GM21367 (cell line): Measurements from ENCODE around the gene TMPRSS6.

Experiments used
- ATAC-seq: cut with Tn5 transposase; IDR thresholded peaks from one replicate; pipeline ENCODE4 v1.9.1; 2021; ENCODE audit not compliant: unreplicated experiment

The TMPRSS6 gene

GRCh38 chr22:37109242-37109917 lies at the start of gene TMPRSS6:
TSS of gene TMPRSS6 (minus strand) at chr22:37109713. CDS start at chr22:37103417, 6,296 bp downstream.
- ATAC-seq = no peak

DNA sequence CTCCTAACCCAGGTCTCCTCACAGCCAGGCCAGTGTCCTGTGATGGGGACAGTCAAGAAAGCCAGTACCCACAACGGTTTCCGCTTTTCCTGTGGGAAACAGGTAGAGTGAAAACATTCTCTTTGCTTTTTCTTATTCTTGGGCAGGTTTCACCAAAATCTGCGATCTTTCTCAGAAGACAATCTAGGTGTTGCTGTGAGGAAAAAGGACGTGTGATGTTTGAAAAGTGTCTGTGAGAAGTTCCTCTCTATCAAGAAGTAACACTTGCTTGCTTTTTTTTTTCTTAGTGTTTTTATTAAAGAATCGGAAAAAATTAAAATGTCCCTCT lies 49.4 kb upstream of the TMPRSS6 start:
- ATAC-seq = no peak

GRCh38 chr22:37157516-37158285 lies 48.2 kb upstream of the TMPRSS6 start:
- ATAC-seq = no peak

DNA sequence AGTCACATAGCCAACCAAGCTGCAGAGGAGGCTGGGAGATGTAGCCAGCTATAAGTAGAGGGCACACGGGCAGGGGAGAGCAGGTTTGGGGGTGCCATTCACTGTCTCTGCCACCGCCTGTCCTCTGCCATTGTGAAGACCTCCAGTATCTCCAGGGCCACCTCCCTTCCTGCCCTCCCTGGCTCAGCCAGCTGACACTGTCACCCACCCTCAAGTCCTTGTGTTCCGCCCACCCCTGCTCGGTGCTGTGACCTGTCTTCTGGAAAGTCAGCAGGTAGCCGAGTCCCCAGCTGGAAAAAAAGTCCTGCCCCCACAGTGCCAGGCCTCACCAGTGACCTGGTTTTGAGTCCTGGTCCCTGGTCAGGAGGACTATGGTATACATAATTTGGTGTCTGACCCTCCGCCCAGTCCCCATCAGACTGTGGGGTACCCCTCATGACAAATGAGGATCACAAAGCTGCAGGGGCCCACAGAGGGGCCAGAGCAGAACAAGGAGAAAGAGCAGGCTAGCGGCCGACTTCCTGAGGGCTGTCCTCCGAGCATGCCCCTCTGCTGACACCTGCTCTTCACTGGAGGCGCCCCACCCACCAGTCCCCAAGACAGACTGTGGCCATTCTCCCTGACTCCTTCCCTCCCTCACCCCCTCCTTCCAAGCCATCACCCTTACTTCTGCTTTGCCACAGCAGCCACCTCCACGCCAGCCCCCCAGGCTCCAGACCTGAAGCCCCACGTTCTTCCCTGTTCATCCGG lies 47.3 kb upstream of the TMPRSS6 start:
- no peak for ATAC-seq

GRCh38 chr22:37155971-37156370 lies 46.5 kb upstream of the TMPRSS6 start:
- no peak for ATAC-seq

DNA sequence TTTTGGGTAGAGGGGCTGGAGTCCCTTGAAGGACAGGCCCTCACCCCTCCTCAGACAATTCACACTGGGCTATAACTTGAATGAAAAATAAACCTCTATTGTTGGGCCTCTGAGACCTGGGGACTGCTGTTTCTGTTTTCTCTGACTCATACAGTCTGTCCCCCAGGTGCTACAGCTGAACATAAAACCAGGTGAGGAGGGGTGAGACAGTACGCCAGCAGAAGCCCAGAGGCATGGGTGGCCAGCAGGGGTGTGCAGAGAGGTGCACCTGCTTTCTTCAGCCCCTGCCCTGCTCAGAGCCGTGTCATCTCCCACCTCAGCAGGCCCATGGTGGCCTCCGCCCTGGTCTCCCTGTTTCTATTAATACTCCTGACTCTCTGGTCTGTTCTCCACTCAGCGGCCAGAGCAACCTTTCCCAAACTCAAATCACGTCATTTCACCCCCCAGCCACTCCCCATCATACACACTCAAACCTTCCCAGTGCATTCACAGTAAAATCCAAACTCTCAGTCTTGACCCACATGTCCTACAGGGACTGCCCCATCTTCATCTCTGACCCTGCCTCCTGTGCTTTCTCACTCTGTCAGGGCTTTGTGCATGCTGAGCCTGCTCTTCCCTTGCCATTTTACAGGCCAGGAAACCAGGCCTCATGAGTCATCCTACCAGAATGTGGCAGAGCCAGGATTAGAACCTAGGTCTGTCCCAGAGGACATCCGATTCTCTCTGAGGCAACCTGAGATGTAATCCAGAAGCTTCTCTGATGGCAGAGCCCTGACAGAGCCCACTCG lies 45.6 kb upstream of the TMPRSS6 start:
- ATAC-seq = no peak

DNA sequence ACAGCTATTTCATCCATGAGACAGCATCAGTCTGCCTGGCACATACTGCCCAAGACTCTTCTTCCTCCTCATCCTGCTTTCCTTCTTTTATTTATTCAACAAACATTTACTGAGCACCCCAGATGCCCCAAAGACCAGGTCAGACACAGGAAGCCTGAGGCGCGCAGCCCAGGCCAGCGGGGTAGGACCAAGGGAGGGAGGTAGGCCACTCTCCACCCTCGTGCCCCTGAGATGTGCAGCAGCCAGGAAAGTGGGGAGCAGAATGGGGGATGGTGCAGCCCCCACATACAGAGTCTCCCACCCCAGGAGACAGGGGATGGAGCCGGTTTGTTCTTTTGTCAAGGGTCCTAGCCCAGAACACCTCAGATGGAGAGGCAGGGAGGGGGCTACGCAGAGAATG lies 44.4 kb upstream of the TMPRSS6 start:
- no peak for ATAC-seq

DNA sequence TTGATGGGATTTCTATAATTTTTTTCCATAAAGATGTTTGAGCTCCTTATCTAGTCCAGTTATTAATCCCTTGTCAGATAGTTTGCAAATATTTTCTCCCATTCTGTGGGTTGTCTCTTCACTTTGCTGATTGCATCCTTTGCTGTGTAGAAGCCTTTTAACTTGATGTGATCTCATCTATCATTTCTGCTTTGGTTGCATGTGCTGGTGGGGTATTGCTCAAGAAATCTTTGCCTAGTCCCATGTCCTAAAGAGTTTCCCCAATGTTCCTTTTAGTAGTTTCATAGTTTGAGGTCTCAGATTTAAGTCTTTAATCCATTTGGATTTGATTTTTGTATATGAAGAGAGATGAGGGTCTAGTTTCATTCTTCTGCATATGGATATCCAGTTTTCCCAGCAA lies 41.9 kb upstream of the TMPRSS6 start:
- ATAC-seq = no peak

- ATAC-seq = no peak
Observed at GRCh38 chr22:37150701-37151100, 41.2 kb upstream of the TMPRSS6 start.

DNA sequence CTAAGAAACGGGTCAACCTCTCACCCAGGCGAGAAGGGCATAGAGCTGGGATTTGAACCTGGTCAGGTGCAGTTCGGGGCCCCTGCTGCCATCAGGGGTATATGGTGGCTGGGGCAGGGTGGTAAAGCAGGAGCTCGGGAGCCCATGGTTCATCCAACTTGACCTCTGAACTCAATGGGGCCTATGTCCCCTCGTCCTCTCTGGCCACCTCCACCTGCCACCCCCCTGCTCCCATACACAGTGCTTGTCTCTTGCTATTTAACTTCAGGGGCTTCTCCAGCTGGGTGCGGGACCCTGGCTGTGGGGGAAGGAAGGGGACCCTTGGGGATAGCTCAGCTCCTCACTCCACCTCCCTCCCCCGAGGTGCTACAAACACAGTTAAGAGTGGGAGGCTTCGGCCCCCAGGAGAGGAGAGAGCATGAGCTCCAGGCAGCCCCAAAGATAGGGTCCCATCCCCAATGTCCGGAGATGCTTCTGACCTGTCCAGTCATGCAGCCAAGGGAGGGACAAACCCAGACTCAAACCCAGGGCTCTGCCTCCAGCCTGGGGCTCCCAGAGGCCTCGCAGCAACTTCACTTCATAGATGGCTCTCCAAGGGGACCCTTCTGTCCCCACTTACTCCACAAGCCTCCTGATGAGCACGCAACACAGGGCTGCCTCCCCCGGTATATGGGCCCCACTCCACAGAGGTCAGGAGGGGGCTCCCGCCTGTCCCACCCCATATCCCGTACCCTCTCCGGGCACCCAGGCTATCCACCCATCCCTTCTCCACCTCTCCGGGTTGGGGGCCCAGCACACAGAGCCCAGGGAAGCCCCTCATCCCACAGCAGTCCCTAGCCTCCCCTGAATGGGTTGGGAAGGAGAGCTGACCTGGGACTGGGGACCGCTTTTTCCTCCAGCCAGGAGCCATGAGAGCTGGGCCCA lies 39.5 kb upstream of the TMPRSS6 start:
- ATAC-seq = no peak

GRCh38 chr22:37148031-37148651 lies 38.6 kb upstream of the TMPRSS6 start:
- ATAC-seq = no peak

DNA sequence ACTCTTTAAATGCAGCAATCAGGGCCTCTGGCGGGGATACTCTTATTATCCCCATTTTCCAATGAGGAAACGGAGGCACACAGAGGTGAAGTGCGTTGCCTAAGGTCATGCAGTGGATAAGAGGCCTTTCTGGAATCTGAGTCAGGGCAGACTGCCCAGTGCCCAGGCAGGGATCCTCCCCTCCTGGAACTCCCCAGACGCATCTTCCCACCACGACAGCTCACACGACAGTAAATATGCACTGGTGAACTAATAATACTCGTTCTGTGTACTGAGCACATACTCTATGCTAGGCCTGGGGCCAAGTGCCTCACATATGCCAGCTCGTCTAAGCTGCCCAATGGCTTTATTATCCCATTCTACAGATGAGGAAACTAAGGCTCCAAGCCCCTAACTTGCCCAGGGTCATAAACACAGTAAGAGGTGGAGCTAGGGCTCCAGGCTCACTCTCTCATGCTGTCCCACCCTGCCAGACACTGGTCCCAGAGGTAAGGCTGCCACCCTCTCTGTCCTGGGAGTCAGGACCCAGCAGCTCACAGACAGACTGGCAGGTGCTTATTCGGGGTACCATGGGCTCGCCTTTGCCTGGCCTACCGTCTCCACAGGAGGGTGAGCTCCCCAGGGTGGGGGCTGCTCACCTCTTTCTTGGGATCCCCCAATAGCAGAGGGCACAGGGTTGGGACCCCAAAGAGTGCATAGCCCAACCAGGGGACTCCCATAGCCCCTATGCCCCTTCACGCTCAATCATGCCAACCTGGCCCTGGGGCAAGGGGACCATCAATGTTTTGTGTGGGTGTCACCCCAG lies 37.9 kb upstream of the TMPRSS6 start:
- no peak for ATAC-seq

- no peak for ATAC-seq
Observed at GRCh38 chr22:37146507-37147180, 37.1 kb upstream of the TMPRSS6 start.

- no peak for ATAC-seq
Observed at GRCh38 chr22:37146051-37146385, 36.5 kb upstream of the TMPRSS6 start.

DNA sequence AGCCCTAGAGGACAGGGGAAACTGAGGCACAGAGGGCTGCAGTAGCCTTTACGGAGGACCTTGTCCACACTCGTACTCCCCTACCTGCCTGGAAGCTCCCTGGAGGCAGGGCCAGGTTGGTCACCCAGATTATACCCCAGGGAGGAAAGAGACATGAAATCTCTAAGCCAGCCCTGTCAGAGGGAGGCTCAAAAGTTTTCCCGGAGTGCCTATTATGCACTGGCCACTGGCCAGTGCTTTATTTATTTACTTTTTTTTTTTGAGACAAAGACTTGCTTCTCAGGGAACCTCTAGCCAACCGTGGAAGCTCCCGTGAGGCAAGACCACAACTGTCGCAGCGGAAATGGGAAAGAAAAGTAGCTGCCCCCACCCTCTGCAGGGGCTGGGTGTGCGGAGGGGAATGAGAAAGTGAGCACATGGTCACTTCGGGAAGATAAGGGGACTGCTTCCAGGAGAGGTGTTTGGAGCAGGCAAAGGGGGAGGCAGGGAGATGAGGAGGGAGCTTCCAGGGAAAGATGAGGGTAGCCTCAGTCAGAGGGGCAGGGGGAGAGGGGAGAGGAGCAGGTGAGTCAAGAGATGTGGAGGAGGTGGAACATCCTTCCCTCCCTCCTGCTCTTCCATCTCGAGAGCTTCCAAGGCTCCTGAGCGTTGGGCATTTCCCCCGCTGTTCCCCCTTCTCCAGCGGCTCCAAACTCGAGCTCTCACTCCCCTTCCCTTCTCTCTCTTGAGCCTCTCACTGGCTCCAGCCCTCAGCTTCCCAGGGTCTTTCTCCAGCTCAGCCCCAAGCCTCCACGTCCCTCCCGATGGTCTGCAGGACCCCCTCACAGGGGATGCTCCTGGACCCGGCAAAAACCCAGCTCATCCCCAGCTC lies 35.9 kb upstream of the TMPRSS6 start:
- ATAC-seq = no peak

DNA sequence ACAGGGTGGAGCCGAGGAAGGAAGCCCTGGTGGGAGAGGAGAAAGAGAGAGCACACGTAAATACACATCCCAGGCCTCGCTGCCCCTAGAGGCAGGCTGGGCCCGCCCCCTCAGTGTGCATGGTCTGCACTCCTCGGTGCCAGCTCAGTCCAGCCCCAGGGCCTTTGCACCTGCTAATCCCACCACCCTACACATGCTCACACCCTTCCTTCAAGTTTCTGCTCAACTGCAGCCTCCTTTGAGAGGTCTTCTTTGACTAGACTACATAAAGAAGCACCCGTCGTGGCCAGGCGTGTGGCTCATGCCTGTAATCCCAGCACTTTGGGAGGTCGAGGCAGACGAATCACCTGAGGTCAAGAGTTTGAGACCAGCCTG lies 34.7 kb upstream of the TMPRSS6 start:
- no peak for ATAC-seq

DNA sequence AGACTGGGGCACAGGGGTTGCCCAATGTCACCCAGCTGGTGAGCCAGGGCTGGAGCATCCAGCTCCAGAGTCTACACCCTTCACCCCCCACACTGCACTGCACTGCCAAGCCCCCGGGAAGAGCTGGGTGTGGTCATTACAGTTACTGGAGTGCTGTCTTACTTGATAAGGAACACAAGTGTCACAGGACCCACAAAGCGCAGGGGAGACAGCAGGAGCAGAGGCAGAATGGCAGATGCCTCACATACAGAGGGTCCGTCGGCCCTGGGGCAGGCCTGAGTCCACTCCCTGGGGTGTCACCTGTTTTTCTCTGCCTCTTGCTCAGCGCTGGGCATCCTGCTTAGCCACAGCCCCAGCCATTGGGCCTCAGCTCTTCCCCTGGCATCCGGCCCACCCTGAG lies 32.5 kb upstream of the TMPRSS6 start:
- ATAC-seq = no peak

- no peak for ATAC-seq
Observed at GRCh38 chr22:37141476-37141875, 32.0 kb upstream of the TMPRSS6 start.
